Posterior vena cava (tissue), 2 donors: ENCODE data around the gene GAS2L2. TPM values are rescaled to one million over a fixed set of nuclear protein-coding genes. Genes with fewer than 3 reads are reported as not detected.

Experiments used
- DNase-seq: peaks from one replicate; pipeline ENCODE4 v3.0.0-alpha.2; 2020; ENCODE audit warnings: low spot score
- intact Hi-C, 2 donors: fragments of 100-400 bp; cut with DNase I; formaldehyde crosslinking; loops; one replicate each; pipeline versions ENCODE4 v1.14.1 to v1.14.2; 2022 to 2023
- total RNA-seq, 2 donors: library from RNA; stranded (reverse); fragmentation: NEBNext Ultra II Directional; extraction: Animal tissue kit (Norgen Biotek cat#: 25700); gene quantifications; one replicate each; pipeline ENCODE4 v1.2.1, GENCODE V29; 2021
- donor health status: DM: yes; HTN: yes; CAD: no.
- donor health status: DM: yes; HTN: yes; CAD: no.

GAS2L2 gene
- total RNA-seq, 2 donors from 2014 or later, result not detected

DNA sequence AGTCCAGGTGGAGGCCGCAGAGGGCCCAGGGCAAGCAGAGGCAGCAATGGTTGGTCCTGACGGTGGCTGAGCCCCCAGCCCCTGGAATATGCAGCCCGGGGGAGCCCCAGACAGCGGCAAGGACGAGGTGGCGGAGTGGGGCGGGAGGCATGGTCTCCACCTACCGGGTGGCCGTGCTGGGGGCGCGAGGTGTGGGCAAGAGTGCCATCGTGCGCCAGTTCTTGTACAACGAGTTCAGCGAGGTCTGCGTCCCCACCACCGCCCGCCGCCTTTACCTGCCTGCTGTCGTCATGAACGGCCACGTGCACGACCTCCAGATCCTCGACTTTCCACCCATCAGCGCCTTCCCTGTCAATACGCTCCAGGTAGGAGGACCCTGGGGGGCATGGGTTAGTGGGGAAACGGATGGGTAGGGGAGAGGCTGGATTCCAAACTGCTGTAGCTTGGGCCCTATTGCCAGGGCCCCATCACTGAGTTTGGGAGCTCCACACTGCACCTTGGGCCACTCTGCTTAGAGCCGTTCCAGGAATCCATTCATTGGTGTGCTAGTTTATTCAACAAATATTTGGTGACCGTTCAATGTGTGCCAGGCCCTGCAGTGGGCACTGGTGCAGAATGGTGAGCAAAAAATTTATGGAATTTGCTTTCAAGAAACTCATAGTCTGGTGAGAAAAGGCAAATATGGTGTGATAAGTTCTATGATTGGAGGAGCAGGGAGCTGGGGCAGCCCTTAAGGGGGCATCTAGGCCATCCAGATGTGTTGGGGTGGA lies 17.8 kb downstream of the GAS2L2 start:
- intact Hi-C loops, result no loop called here
- DNase-seq, result peak; percentile 73

GRCh38 chr17:35734396-35734795 lies 18.6 kb downstream of the GAS2L2 start:
- DNase-seq, result no peak
- intact Hi-C loops, result no loop called here

DNA sequence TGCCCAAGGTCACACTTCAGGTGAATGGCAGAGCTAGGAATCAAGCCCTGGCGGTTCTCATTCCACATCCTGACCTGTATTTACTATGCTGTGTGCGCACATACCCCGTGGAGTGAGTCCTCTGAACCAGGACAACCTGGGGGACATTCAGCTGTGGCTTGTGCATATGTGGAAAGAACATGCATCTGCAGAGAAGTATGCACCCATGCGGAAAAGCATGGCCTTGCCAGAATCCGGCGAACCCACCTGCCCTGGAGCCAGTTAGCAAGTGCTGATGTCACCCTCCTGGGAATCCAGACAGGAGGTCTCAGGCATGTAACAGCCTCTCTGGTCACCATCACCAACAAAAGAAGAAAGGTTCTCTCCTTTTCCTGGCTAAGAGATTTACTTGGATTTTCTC lies 19.7 kb downstream of the GAS2L2 start:
- DNase-seq, result no peak
- intact Hi-C loops, result no loop called here

GRCh38 chr17:35732806-35733136 lies 20.3 kb downstream of the GAS2L2 start:
- no peak for DNase-seq
- intact Hi-C loops, result no loop called here

DNA sequence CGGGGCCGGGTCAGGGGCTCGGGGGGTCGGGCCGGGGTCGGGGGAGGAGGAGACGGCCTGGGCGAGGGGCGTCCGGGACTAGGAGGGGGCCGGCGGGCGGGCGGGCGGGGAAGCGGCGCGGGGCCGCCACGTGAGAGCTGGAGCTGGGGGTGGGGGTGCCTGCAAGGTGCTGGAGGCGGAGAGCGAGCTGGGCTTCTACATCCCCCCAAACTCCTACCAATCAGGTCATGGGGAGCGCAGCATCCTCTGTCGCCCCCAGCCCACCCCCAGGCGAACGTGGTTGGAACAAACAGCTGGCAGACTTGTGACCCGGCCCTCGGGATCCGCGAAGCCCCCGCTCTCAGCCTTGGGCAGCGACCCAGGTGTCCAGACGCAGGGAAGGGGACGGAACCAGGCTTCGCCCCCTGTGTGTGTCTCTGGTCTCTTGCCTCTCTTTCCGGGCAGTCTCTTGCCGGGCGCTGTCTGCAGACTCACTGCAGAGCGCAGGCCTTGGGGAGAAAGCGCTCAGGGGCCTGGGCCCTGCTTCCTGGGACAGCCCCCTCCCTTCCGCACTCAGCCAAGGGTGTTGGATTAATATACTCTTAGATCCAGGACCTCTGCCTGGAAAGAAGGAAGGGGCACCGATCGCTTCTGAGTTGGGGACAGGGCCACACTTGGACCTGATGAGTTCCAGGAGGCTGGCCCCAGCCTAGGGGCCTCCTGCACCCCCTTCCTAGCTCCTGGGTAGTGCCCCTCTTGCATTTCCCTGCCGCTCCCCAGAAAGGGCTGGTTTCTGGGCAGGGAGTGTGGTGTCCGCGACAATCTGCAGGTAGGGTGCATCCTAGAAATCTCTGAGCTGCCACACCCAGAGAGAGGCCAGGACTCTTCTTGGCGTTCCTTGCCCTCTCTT lies 20.9 kb downstream of the GAS2L2 start:
- intact Hi-C loops, result no loop called here

GRCh38 chr17:35731239-35731916 lies 21.7 kb downstream of the GAS2L2 start, which contains the start of gene RASL10B:
Gene RASL10B, plus strand, starts transcription at chr17:35731639. Its CDS starts 3,546 bp downstream, at chr17:35735185.
- DNase-seq, result peak; percentile 86
- intact Hi-C loops, result no loop called here

More for the DNA sequence above, 20.9 kb downstream of the GAS2L2 start:
- no peak for DNase-seq

- intact Hi-C loops, result no loop called here
- DNase-seq, result no peak
Measured at GRCh38 chr17:35730400-35731005, 22.5 kb downstream of the GAS2L2 start.

DNA sequence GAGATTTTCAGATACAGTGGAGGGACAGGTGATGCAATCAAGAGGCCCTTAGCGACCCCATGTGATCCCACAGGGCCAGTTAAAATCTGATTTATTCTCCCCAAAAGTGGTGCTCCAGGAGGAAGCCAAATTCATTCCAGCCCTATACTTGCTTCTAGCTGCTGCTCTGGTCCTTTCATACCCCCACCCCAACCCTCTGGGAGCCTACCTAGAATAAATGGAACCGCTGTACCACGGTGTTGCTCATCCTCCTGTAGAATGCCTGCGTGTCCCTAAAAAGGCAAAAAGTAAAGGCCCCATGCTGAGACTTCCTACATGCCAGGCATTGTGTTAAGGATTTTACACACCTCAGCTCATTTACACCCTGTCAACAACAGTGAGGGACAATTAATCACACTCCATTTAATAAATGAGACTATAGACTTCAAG lies 23.6 kb downstream of the GAS2L2 start:
- intact Hi-C loops, result no loop called here
- DNase-seq, result no peak

- DNase-seq, result no peak
- intact Hi-C loops, result no loop called here
Measured at GRCh38 chr17:35728551-35728950, 24.5 kb downstream of the GAS2L2 start.

DNA sequence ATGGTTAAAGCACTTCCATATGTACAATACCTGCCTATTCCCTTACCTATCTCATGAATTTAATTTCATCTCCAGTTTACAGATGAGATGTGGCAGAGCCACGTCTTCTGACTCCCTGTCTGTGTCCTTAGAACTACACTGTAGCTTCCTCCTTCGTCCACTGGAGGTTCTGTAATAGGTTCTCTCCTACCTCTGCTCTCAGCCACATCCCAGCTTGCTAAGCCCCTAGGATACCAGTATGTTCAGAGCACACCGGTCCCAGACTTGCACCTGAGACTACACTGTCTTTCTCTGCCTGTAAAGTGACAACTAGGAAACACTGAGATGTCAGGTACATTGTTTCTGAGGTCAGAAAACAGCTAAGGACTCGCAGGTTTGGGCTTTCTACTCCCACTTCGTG lies 25.4 kb downstream of the GAS2L2 start:
- no peak for DNase-seq
- intact Hi-C loops, result no loop called here

- intact Hi-C loops, result no loop called here
- no peak for DNase-seq
Measured at GRCh38 chr17:35726953-35727460, 26.0 kb downstream of the GAS2L2 start.

GRCh38 chr17:35726127-35726952 lies 26.7 kb downstream of the GAS2L2 start:
- peak; percentile 91 for DNase-seq
- intact Hi-C loops, result no loop called here

- no peak for DNase-seq
- intact Hi-C loops, result no loop called here
Measured at GRCh38 chr17:35725802-35726126, 27.3 kb downstream of the GAS2L2 start.

DNA sequence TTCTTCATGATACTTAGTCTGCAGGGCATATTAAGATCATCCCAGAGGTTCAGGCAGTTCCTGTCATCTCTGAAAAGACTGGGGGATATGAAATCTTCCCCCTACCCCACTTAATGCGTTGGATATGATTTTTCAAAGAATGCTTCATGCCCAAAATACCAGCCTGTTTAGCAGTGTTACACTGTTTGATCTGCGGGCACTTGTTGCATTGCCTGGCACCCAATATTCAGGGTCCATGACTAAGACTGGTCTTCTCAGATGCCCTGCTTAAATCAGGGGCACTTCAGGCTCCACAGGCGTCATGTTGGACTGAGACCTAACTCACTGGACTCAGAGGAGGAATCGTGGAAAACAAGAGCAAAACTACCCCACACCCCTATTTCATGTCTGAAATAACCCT lies 28.0 kb downstream of the GAS2L2 start:
- intact Hi-C loops, result no loop called here
- no peak for DNase-seq

GRCh38 chr17:35723735-35724134 lies 29.3 kb downstream of the GAS2L2 start:
- intact Hi-C loops, result no loop called here
- DNase-seq, result no peak

DNA sequence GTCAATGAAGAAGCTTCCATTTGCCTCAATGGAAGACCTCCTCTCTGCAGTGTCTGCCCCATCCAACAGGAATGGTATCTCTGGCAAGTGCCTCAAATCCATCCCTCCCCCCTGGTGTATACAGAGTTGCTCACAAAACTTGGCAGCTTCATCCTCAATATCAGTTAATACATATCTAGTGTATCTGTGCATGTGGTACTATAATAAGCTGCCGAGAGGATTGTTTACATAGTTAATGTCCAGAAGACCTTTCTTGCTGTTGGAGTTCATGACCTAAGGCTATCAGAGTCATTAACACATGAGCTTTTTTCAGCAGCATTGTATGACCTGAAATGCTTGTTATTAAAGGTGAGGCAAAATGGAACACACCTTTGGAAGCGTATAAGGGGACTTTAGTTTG lies 35.6 kb downstream of the GAS2L2 start:
- intact Hi-C loops, result no loop called here
- DNase-seq, result no peak

DNA sequence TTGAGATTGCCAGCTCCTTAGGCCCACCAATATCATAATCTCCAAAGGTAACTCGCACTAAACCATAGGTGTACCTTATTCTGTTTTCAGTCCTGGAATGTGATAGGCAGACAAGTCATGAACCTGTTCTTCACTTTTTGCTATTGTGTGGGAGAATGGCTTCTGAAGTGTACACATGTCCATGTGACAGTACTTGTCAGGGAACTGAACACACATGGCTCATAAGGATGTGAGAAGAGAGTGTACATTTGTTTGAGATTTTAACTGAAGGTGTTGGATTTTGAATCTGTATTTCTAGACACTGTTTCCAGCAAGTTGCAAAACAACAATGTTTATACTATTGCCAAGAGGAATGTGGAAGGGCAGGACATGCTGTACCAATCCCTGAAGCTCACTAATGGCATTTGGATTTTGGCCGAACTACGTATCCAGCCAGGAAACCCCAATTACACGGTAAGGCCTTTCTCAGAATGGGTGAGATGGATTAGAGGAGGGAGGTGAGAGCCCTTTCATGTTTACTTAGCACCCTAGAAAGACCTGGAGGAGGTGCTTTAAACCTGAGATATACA lies 36.1 kb downstream of the GAS2L2 start:
- intact Hi-C loops, result no loop called here
- DNase-seq, result no peak

DNA sequence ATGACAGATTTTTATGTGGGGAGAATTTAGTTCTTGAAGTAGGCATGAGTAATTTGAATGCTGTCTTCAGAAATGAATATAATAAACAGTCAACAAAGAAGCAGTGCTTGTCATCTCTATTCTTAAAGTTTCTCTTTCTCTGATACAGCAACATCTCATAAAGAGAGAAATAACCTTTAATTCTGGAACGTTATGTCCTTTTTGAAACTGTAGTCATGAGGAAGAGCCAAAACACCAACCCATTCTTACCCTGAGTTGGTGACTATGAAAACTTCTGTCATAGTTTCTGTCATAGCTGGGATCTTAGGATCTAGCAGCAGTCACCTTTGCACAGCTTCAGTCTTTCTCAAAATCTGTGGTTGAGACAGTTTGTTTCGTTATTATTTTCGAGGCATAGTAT lies 36.9 kb downstream of the GAS2L2 start:
- no peak for DNase-seq
- intact Hi-C loops, result no loop called here
